Retinal pigment epithelial cell (primary cell): ENCODE measurements around the gene CNKSR1.

Experiments
- DNase-seq: peaks from one replicate; pipeline ENCODE4 v3.0.0-alpha.2; 2010; ENCODE audit warnings: low read depth
- H3K4me3 ChIP-seq: 2 replicates; pipeline ENCODE4 v1.5.1; 2011; ENCODE audit warnings: mild to moderate bottlenecking, low read length, control low read depth, moderate library complexity
- TF ChIP-seq, protein P1 (sequence below): conservative IDR thresholded peaks from 2 replicates; pipeline ENCODE4 v1.5.1; 2011; ENCODE audit warnings: low read depth, low read length, control low read depth, inconsistent platforms

Gene CNKSR1

DNA sequence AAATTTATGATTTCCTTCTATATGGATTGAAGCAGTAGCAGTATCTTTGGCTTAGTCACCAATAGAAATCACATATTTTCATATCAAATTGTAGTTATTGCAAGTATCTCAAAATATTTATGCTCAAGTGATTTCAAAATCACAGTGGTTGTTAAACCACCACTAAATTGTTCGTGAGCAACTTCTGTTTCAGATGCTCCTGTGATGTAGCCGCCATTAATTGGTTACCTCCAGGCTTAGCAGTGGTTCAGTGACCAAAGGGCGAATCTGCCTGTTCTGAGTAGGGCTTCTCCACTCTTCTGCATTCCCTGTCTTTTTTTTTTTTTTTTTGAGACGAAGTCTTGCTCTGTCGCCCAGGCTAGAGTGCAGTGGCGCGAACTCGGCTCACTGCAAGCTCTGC lies 1.9 kb upstream of the CNKSR1 start:
- H3K4me3 ChIP-seq, result no peak overlapping the region
- TF ChIP-seq, protein P1, sequence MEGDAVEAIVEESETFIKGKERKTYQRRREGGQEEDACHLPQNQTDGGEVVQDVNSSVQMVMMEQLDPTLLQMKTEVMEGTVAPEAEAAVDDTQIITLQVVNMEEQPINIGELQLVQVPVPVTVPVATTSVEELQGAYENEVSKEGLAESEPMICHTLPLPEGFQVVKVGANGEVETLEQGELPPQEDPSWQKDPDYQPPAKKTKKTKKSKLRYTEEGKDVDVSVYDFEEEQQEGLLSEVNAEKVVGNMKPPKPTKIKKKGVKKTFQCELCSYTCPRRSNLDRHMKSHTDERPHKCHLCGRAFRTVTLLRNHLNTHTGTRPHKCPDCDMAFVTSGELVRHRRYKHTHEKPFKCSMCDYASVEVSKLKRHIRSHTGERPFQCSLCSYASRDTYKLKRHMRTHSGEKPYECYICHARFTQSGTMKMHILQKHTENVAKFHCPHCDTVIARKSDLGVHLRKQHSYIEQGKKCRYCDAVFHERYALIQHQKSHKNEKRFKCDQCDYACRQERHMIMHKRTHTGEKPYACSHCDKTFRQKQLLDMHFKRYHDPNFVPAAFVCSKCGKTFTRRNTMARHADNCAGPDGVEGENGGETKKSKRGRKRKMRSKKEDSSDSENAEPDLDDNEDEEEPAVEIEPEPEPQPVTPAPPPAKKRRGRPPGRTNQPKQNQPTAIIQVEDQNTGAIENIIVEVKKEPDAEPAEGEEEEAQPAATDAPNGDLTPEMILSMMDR, result no peak
- no peak for DNase-seq

DNA sequence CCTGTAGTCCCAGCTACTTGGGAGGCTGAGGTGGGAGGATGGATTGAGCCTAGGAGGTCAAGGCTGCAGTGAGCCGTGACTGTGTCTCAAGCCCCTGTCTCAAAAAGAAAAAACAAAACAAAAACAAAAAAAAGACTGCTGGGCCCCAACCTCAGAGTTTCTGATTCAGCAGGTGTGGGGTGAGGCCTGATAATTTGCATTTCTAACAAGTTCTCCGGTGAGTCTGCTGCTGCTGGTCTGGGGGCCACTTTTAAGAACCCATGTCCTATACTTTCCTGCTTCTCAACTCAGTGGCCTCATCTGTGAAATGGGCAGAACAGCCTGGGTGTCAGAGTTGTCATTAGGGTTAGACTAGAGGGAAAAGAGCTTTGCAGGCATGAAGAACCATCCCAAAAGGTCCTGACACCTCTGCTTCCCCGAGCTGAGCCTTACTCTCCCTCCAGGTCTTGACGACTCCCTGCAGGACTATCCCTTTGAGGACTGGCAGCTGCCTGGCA lies 2.8 kb downstream of the CNKSR1 start:
- TF ChIP-seq, protein P1, result no peak
- no peak for DNase-seq
- H3K4me3 ChIP-seq, result no peak overlapping the region

DNA sequence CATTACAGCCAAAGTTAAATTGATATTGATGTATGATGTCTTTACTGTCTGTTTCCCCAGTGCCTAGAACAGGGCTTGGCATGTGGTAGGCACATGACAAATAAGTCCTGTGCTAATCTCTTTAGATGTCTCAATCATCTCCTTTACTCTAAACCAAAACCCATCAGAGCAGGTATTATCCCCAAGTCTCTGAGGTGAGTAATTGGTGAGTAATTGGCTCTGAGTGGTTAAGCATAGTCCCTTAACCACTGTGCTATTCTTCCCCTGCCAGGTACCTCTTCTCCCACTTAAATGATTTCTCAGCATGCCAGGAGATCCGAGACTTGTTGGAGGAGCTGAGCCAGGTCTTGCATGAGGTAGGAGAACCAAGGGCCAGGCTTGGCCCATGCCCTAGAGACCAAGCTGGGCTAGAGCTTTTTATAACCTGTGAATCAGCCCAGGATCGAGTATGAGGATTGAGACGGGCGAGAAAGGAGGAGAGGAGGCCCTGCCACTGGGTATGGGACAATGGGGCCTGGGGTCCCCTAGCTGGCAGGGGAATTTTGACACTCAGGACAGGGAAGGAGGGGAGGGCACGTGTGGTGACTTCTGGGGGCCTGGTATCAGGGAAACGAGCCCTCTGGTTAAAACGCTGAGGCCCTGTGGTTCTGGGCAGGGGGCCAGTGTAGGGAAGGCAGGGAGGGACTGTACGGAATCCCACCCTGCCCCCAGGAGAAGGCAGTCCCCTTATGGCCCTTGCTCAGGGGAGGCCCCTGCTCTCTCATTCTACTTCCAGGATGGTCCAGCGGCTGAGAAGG lies 4.5 kb downstream of the CNKSR1 start:
- no peak for DNase-seq
- TF ChIP-seq, protein P1, result no peak
- H3K4me3 ChIP-seq, result no peak overlapping the region

DNA sequence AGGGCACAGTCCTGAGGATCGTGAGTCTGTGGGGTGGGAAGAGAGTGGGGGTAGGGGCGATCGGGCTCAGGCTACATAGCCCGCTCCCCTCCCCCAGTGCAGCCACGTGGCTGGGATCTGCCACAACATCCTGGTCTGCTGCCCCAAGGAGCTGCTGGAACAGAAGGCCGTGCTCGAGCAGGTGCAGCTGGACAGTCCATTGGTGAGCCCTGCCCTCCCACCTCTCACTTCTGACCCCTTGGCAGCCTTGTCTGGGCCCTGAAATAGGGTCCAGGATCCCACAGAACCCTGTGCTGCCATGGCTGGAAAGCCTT lies 5.0 kb downstream of the CNKSR1 start:
- no peak for DNase-seq
- no peak overlapping the region for H3K4me3 ChIP-seq
- TF ChIP-seq, protein P1, result no peak

DNA sequence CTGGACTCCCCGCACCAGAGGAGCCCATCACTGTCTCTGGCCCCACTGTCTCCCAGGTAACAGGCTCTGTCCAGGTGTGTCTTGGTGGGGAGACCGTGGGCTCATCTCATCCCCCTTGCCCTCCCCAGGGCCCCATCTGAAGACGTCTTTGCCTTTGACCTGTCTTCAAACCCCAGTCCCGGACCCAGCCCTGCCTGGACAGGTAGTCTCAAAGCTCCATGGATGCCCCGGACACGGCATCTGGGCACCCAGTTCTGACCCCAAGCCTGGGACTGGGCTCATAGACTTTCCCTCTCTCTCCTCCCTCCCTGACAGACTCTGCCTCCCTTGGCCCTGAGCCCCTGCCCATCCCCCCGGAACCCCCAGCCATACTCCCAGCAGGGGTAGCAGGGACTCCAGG lies 6.8 kb downstream of the CNKSR1 start:
- no peak for DNase-seq
- TF ChIP-seq, protein P1, result no peak
- H3K4me3 ChIP-seq, result no peak overlapping the region

DNA sequence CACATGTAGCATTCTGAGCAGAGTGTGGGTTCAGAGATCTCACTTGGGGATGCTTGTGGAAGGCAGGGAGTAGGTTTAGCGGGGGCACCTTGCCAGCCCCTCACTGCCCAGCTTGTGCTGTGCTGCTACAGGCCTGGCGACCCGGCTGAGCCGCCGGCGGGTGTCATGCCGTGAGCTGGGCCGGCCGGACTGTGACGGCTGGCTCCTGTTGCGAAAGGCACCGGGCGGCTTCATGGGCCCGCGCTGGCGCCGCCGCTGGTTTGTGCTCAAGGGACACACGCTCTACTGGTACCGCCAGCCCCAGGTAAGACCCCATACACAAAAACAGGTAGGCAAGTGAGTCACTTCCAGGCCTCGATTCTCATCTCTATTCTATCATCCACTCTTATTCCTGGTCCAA lies 7.6 kb downstream of the CNKSR1 start:
- DNase-seq, result no peak
- no peak overlapping the region for H3K4me3 ChIP-seq
- TF ChIP-seq, protein P1, result no peak

DNA sequence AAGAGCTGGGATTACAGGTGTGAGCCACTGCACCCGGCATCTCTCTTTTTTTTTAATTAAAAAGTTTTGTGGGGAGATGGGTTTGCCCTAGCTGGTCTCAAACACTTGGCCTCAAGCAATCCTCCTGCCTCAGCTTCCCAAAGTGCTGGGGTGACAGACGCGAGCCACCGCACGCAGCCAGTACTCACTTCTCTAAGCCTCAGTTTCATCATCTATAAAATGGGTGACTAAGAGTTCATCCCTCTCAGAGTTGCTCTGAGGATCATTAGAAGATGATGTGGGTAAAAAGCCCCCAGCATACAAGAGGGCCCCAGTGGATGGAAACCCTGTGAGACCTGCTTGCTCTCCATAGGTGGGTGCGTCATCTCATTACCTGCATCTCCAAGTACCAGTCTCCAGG lies 10.6 kb downstream of the CNKSR1 start:
- H3K4me3 ChIP-seq, result no peak overlapping the region
- no peak for DNase-seq
- TF ChIP-seq, protein P1, result no peak
